ENCODE results near the gene ACP3. TPM values are rescaled to one million over a fixed set of nuclear protein-coding genes. Genes with fewer than 3 reads are reported as not detected.
"Not testable (repeated sequence)": the region's sequence is repeated elsewhere in the genome, so short reads cannot be mapped to it uniquely, and the experiment has no call there.

ACP3 gene
- total RNA-seq, 1 experiment from 2014 or later: 4.0 TPM

DNA sequence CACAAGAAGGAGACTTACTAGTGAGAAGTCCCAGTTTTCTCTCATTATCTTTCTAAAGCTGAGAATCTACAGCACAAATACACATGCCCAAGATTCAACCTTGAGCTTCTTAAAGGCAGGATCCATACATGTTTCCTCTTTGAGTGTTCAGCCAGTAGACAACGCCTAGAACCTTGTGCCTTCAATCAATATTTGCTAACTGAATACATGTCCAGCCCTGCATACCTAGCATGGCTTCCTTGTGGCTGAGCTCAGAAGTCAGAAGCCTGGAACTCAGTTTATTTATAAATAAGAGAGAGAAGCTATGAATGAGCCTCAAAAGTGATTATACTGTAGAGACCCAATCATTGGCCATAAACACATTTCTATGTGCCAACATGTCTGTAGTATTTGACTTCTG is 43.5 kb downstream of the ACP3 start:
- no peak for DNase-seq (ENCODE audit: low spot score)

DNA sequence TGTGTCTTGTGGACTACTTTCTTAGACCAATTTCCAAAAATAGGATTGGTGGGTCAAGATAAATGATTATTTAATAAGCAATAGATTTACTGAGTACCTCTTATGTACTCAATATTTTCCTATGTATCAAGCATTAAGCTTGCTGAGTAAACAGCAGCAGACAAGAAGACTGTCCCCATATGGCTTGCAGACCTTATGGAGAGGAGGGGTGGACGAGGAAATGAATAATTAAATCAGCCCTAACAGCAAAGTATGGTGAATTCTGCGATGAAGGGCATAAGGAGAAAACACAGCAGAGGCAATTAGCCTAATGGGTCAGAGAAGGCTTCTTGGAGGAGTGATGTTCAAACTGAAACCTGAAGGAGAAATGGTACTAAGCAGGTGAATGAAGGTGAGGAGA is 45.1 kb downstream of the ACP3 start:
- DNase-seq (ENCODE audit: low spot score): no peak

DNA sequence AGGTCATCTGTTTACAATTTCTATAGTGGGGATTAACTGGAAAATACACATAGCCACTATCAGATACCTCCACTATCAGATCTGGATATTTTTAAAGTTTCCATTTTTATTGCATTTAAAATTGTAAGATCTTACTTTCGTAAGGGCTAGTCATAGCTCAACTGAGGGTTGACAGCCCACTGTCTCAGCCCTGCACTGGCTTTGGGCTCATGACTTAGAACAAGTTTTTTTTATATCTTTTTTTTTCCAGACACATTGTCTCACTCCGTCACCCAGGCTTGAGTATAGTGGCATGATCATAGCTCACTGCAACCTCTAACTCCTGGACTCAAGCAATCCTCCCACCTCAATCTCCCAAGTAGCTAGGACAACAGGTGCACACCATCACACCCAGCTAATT is 51.3 kb downstream of the ACP3 start:
- DNase-seq (ENCODE audit: low spot score): no peak

DNA sequence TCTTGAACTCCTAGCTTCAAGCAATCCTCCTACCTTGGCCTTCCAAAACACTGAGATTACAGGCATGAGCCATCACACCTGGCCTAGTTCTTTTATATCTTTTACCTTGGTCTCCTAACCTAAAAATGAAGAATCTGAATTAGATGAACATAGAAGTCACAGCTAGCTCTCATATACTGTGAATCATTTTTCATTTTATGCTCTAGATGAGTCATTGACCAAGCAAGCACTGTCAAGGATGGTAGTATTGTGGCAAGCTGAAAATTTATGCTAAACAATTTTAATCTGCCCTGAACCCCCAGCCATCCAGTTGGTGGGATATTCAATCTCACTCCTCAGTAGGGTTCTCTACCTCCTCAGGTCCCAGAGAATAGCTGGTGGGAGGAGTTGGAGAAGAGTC is 51.8 kb downstream of the ACP3 start:
- DNase-seq (ENCODE audit: low spot score): no peak

DNA sequence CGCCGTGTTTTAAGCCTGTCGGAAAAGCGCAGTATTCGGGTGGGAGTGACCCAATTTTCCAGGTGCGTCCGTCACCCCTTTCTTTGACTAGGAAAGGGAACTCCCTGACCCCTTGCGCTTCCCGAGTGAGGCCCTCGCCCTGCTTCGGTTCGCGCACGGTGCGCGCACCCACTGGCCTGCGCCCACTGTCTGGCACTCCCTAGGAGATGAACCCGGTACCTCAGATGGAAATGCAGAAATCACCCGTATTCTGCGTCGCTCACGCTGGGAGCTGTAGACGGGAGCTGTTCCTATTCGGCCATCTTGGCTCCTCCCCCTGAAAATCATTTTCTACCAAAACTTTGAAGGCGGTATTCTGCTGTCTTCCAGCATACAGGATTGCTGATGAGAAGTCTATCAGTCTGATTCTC is 59.7 kb downstream of the ACP3 start:
- not testable (repeated sequence) for DNase-seq (ENCODE audit: low spot score)

DNA sequence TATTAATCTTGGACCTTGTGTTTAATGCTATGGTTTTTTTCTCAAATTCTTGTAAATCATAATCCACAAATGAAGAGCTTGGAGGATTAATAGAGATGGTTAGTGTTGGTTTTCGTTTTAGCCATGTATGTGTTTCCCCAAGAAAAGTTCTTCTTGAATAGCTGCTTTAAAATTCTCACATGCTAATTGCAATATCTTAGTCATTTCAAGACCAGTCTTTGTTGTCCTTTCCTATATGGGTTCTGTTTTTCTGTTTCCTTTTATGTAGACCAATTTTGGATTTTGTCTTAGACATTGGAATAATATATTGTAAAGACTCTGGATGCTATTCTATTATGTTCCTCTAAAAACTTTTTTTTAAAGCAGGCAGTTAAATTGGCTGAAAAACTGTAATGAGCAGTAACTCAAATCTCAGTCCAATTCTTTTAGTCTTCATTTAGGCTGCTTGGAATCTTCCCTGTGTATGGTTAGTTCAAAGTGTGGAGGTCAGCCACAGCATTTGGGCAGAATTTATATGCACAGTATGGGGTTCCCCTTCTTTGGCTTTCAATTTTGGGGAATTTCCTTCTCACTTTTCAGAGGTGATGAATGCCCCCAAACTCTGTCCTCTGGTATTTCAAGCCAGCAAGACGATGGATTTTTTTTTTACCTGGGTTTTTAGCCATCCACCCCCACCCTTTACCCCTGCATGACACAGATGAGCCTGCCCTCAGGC is 61.0 kb downstream of the ACP3 start:
- no peak for DNase-seq (ENCODE audit: low spot score)

DNA sequence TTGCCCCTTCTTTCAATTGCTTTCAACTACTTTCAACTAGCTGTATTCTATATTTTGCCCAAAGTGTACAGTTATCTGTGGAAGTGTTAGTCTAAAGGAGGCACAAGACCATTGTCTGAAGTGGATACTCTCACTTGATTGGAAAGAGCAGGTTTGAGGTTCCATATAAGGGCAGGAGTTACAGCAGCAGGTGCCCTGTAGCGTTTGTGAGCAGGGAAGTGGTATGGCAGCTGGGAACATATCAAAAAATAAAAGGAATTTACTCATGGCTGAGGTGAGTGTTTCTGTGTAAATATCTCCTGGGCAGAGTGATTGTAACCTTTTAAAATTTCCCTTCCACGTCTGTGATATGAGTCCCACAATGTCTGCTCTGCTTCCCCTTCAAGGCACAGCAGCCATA is 61.6 kb downstream of the ACP3 start:
- no peak for DNase-seq (ENCODE audit: low spot score)

DNA sequence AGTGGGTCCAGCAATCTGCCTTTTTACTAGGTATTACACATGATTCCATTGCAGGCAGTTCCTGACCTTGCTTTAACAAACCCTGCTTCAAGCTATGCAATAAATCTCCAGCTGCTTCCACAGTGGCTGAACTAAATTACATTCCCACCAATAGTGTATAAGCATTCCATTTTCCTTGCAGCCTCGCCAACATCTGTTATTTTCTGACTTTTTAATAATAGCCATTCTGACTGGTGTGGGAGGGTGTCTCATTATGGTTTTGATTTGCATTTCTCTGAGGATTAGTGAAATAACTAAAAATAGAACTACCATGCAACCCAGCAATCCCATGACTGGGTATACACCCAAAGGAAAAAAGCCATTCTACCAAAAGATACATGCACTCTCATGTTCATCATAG is 63.7 kb downstream of the ACP3 start:
- DNase-seq (ENCODE audit: low spot score): no peak

DNA sequence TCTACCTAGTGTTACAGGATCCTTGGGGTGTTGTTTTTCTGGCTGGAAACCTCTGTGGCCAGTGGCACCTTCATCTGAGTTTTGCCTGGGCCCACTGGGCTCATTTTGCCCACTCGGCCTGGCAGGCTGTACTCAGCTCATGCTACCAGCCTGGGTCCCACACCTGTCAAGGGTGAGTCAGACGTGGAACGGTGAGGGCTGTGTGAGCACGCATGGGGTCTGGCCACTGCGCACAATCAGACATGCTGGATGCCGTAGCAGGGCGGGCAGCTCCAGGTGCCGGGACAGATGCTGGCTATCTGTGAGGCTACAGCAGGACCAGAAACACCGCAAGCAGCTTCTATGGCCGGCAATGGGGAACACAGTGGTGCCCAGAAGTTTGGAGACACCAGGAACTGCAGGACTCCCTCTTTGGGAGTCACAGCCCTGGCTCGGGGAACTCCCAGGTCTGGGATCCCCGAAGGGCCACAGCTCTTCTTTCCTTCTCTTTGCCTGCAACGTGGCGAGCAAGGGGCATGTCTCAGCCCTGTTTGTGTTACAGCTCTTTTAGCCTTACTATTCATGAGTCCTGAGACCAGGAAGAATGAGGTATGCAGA is 64.2 kb downstream of the ACP3 start:
- DNase-seq (ENCODE audit: low spot score): no peak

DNA sequence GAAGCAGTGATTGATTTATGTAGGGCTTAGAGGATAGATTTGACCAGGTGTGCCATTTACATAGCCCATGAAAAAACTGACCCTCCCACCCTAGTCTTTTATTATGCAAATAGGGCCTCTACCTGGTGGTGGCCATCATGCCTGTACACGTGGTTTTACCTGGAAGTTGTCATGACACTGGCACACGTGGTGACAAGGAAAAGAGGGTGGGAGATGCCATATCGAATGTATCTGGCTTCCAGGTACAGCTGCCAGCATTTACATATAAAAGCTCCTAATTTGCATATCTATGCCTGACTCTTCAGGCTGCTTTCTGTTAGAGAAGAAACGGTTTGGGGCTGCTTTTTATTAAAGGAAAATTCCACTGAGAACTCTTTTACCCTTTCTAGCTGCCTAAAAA is 65.1 kb downstream of the ACP3 start:
- DNase-seq (ENCODE audit: low spot score): no peak

DNA sequence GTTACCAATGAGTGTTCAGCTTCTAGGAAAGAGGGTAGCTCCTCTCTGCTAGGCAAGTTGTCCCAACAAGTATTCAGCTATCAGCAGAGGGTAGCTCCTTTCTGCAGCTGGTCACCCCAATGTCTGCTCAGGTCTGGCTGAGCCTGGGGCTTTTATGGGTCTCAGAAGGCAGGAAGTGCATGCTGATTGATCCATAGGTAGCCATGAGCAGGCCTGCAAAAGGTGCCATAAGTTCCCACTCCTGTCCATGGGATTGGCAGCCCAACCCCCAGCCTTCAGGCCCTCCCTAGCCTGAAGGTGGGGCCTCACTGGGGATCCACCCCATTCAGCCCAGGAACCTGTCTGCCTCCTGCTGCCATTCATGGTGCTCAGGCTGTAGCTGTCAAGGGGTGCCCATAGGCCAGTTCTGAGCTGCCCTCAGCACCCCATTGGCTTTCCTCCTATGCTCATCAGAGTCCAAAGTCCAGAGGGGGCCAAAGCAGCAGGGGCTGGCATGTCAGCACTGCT is 65.5 kb downstream of the ACP3 start:
- DNase-seq (ENCODE audit: low spot score): no peak

DNA sequence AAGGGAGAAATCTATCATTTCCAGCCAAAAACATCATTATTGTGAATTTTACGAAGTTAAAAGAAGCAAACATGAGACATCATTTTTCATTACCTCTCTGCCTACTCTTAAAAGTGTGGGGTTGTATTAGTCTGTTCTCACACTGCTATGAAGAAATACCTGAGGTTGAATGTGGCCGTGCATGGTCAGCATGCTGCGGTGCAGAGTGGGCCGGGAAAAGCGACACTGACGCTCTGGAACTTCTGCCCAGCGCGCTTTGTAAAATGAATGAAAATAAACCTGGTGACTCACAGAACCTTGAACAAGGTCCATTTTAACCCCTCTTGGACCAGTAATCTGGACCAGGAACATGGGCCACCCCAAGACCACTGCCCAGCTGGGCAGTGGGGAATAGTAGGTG is 69.1 kb downstream of the ACP3 start:
- DNase-seq (ENCODE audit: low spot score): no peak

DNA sequence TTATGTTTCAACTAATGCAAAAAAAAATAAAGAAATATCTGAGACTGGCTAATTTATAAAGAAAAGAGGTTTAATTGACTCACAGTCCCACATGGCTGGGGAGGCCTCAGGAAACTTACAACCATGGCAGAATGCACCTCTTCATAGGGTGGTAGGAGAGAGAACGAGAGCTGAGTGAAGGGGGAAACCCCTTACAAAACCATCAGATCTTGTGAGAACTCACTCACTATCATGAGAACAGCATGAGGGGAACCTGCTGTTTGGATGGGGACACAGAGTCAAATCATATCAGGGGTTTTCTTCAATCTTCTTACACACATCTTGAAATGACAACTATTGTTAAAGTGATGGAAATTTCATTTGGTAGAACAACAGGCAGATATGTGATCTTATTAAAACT is 75.5 kb downstream of the ACP3 start:
- not testable (repeated sequence) for DNase-seq (ENCODE audit: low spot score)

DNA sequence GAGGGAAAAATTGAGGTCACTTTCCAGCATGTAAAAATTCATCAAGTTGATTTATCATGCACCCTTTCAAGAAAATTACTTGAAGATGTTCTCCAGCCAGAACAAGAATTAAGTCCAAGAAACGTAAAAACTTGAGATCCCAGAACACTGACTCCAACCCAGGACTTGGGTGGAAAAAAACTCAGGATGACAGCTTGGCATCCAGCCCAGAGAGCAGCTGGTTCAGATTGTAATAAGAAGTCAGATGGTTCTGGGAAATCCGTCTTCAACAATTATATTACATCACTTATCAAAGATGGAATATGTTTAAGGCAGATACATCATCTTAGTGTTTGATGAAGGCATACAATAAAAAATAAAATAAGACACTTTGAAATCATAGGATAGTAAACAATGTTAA is 77.1 kb downstream of the ACP3 start:
- no peak for DNase-seq (ENCODE audit: low spot score)

DNA sequence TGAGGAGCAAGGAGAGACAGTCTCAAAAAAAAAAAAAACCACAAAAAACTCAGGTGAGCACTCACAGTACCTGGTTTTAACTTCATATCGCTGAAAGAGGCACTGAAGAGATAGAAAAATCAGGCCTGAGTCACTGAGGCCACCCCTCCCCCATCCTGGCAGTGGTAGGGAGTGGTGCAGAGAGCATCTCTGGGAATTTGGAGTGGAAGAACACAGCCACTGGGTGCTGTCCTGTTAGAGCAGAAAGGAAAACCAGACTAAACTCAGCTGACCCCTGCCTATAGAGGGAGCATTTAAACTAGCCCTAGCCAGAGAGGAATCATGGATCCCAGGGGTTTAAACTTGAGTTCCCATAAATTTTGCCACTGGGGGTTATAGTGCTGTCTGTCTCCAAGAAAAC is 77.9 kb downstream of the ACP3 start:
- DNase-seq (ENCODE audit: low spot score): no peak

DNA sequence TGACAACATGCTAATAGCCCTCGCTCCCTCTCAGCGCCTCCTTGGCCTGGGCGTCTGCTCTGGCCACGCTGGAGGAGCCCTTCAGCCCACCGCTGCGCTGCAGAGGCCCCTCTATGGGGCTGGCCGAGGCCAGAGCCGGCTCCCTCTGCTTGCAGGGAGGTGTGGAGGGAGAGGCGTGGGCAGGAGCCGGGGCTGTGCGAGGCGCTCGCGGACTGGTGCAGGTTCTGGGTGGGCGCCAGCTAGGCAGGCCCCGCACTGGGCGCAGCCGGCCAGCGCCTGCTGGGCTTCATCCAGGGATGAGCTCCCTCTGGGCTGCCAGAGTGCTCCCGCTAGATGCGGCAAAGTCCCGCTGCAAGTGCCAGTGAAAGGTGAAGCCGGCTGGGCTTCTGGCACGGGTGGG is 79.0 kb downstream of the ACP3 start:
- no peak for DNase-seq (ENCODE audit: low spot score)

DNA sequence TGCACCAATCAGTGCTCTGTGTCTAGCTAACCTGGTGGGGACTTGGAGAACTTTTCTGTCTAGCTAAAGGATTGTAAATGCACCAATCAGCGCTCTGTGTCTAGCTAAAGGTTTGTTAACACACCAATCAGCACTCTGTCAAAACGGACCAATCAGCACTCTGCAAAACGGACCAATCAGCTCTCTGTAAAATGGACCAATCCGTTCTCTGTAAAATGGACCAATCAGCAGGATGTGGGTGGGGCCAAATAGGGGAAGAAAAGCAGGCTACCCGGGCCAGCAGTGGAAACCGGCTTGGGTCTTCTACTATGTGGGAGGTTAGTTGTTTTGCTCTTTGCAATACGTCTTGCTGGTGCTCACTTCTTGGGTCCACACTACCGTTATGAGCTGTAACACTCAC is 79.6 kb downstream of the ACP3 start:
- DNase-seq (ENCODE audit: low spot score): not testable (repeated sequence)

DNA sequence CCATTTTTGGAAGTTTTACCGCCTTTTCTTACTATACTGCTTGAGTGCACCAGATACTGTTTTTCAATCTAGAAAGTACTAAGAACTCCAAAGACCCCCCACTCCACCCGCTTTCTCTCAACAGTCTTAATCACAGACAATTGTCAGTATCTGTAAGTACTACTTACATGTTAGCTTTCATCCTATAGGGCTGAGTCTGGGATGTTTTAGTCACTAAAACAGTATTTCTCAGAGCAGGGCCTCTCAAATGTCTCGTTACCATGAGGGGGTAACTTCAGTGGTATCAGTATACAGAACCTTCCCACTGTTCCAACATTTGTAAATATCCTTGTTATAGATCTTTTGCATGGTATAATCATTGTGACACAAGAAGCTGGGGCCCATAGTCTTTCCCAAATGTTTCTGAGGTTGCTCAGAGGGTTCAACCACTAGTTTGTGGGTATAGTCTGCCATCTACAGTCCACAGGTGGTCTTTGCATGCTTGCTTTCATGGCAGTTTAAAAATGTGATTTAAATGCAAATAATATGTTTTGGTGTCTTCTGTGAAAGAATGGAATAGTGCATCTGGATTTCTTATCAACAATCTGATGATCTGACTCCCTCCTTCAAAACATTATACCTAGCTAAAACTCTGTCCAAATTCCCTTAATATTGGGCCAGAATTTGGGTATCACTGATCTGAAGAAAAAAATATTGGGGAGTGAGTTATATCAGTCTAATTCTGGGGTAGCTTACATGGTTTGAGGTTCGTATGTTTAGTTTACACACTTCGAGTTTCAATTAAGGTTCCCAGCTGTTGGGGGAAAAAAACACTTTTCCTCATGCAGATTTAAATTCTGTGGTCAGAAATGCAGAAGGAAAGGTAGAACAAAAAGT is 82.1 kb downstream of the ACP3 start:
- peak; percentile 61 for DNase-seq (ENCODE audit: low spot score)

DNA sequence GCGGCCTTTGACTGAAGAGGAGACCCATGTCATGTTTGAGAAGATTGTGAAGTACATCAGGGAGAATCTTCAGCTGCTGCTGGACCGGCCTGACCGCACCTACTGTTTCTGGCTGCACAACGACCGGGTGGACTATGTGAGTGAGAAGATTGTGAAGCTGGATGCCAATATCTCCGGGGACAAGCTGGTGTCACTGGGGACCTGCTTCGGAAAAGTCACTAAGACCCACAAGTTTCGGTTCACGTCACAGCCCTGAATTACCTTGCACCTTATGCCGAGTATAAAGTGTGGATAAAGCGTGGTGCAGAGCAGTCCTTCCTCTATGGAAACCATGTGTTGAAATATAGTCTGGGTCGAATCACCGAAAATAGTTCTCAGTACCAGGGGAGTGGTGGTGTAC is 84.0 kb downstream of the ACP3 start:
- DNase-seq (ENCODE audit: low spot score): no peak

DNA sequence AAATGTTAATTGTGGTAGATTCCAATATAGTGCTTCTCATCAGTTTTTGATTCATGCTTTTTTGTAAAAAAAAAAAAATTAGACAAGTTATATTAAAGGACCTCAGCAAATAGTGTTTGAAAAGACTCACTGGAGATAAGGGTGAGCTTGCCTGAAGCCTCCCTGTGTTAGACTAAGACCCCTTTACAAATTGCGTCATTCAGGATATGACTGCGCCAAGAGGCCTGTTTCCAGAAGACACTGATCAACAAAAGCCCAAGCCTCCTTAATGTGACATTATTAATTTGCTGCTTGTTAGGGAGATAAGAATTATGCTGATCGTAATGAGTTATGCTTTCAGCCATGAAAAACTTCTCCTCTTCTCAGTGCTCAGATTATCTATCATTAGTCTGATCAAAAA is 87.1 kb downstream of the ACP3 start:
- DNase-seq (ENCODE audit: low spot score): no peak

DNA sequence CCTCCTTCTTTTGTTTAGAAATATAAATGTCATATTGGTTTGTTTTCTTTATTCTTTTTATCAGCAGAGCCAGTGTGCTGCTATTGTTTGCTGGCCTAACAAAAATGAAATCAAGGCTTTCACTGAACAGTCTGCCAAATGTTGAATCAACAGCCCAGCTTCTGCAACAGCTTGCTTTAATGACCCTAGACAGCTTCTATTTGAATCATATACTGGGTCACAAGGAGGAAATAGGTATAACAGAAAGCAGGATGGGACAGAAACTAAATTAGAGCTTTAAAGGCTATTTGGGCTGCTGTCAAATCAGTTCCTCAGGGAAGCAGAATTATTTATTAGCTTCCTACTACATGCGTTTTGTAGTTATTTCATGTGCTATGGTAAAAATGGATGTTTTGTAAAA is 88.0 kb downstream of the ACP3 start:
- no peak for DNase-seq (ENCODE audit: low spot score)

DNA sequence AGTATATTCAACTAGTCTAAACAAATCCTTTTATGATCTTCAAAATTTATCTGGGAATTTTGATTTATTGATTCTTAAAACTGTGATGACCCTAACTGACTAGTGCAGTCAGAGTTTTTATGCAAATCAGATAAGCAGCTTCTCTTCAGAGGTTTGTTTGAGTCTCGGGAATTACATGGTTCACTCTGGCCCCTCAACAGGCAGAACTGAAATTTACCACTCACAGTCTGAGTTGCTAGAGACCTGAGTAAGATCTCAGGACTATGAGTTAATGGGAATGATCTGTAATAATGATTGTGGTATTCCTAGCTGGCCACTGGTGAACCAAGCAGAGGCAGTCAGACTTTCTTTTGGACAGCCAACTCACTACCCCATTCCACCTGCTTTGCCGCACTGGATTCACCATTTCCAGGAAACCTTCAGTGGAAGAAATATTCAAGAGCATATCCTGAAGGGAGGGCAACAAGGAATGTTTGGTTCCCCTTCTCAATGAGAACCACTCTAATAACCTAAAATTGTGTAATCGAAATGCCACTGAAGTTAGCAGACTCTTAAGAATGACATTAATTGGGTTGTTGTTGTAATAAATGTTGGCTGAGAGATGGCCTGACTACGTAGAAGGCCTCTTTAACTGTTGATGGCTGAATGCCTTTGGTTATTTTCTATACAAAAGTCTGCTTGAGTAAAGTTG is 88.5 kb downstream of the ACP3 start:
- DNase-seq (ENCODE audit: low spot score): no peak
